Measurements from ENCODE around the gene PTPRQ. TPM values are rescaled to one million over a fixed set of nuclear protein-coding genes. Genes with fewer than 3 reads are reported as not detected.
A peak's percentile ranks its signal among the peaks of the same experiment; 100 is the strongest.

PTPRQ gene, protein sequence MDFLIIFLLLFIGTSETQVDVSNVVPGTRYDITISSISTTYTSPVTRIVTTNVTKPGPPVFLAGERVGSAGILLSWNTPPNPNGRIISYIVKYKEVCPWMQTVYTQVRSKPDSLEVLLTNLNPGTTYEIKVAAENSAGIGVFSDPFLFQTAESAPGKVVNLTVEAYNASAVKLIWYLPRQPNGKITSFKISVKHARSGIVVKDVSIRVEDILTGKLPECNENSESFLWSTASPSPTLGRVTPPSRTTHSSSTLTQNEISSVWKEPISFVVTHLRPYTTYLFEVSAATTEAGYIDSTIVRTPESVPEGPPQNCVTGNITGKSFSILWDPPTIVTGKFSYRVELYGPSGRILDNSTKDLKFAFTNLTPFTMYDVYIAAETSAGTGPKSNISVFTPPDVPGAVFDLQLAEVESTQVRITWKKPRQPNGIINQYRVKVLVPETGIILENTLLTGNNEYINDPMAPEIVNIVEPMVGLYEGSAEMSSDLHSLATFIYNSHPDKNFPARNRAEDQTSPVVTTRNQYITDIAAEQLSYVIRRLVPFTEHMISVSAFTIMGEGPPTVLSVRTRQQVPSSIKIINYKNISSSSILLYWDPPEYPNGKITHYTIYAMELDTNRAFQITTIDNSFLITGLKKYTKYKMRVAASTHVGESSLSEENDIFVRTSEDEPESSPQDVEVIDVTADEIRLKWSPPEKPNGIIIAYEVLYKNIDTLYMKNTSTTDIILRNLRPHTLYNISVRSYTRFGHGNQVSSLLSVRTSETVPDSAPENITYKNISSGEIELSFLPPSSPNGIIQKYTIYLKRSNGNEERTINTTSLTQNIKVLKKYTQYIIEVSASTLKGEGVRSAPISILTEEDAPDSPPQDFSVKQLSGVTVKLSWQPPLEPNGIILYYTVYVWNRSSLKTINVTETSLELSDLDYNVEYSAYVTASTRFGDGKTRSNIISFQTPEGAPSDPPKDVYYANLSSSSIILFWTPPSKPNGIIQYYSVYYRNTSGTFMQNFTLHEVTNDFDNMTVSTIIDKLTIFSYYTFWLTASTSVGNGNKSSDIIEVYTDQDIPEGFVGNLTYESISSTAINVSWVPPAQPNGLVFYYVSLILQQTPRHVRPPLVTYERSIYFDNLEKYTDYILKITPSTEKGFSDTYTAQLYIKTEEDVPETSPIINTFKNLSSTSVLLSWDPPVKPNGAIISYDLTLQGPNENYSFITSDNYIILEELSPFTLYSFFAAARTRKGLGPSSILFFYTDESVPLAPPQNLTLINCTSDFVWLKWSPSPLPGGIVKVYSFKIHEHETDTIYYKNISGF (N-terminal part only)
- 10 to 100 TPM; 15.0 to 32.7 (median 23.0) TPM for polyA plus RNA-seq (ENCODE audit: insufficient read length in 4 of 4)

DNA sequence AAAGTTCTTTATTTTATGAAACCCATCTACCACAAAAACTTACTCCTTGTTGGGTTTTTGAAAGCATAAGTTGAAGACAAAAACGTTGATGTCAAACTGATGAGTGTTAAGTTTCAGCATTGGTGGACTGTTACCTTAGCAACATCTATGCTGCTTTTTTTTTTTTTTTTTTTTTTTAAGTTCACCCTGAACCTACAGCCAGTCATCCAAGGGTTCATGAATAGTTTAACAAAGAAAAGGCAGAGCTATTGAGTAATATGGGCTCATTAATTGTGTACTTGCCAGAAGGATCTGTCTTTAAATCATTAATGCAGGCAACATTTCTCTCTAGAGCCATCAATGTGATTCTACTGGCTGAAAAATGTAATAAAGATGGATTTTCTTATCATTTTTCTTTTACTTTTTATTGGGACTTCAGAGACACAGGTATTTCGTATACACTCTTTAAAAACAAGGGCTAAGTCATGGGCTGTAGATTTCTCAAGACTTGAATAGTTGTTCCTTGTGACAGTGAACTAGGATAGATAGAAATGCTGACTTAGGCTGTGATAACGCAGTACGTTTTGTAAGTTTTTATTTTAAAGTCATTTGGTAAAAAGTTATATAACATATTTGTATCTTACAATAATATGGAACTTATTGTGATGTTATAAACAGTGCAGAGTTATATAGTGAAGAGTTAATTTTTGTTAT, at the start of gene PTPRQ:
Gene PTPRQ, plus strand, starts transcription at position 262 of the 693 bp plus-strand sequence. Its CDS starts 111 bp downstream, at position 373.
- no peak for DNase-seq (ENCODE audit: low read depth in 4 of 4, low spot score in 2 of 4)

GRCh38 chr12:80400571-80400991, 43.5 kb upstream of the PTPRQ start:
- no peak for DNase-seq (ENCODE audit: low read depth in 4 of 4, low spot score in 2 of 4)

DNA sequence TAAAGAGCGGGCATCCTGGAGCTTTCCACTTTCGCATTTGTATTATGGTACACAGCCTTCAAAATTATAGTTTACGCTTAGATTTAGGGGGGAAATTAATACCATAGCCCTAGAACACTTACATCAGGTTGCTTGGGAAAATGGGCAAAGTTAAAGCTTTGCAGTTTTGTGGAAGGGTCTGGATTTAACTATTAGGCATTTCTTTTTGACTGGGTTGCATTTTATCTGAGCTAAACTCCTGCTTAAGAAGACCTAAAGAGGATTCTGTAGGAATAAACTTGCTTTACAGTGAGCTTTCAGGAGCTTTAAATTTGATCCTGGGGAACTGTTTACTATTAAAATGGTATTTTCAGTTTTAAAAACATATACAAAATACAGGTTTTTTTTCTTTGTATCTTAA, 42.8 kb upstream of the PTPRQ start:
- DNase-seq (ENCODE audit: low read depth in 4 of 4, low spot score in 2 of 4), result no peak

GRCh38 chr12:80404629-80405028, 39.4 kb upstream of the PTPRQ start:
- DNase-seq (ENCODE audit: low read depth in 4 of 4, low spot score in 2 of 4), result no peak

GRCh38 chr12:80406253-80406652, 37.8 kb upstream of the PTPRQ start:
- no peak for DNase-seq (ENCODE audit: low read depth in 4 of 4, low spot score in 2 of 4)

DNA sequence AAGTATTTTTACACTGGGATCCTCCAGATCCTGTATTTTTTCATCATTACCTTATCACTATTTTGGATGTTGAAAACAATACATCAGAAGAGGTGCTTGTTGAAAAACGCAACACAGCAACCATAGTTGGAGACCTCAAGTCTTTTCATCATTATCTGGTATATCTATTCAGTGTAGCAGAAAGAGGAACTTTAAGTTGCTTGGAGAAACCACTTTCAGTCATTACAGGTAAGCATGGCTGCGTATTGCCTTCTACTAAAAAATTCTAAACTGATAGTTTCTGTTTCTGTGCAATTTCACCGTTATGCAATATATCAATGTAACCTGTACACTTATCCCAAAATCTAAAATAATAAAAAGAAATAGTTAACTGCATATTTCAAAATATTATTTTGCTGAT, 32.2 kb upstream of the PTPRQ start:
- DNase-seq (ENCODE audit: low read depth in 4 of 4, low spot score in 2 of 4), result no peak

DNA sequence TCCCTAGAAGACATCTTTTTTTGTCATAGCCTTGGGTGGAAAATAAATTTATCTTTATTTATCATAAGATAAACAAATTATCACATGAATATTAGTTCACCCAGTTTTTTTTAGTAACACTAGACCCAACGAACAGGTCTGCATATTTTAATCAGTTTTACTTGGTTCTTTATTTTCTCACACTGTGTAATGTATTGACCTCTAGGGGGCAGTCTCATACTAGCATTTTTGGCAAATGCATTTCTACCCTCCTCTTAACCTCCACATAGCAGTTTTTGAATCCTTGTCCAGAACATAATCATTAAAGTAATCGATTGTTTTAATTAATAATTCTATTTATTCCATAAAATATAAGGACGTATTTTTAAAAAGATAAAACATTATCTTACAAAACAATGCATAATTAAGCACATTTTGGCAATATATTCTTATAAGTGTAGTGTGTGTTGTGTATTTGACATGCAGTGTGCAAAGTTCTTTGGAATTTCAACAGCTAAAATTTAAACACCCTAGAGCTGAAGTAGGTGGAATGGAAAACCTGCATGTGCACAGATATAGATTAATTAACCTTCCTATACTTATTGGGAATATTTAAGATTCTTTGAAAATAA, 31.6 kb upstream of the PTPRQ start:
- DNase-seq (ENCODE audit: low read depth in 4 of 4, low spot score in 2 of 4), result peak in 2 of 4 donors; percentile 18 to 39

GRCh38 chr12:80413462-80413861, 30.6 kb upstream of the PTPRQ start:
- no peak for DNase-seq (ENCODE audit: low read depth in 4 of 4, low spot score in 2 of 4)

DNA sequence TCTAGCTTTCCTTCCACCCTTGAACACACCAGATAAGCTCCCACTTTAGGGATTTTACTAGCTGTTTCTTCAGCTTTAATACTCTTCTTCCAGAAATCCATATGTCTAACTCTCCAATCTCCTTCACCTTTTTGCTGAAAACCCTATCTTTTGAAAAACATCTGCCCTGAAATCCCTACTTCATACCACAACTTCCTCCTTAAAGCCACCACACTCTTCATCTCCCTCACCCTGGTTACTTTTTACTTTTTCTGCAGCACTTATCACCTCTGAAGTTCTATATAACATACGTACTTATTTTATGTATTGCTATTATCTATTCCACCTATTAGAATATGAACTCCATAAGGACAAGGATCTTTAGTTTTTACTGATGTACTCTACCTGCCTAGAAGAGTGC, 28.6 kb upstream of the PTPRQ start:
- DNase-seq (ENCODE audit: low read depth in 4 of 4, low spot score in 2 of 4), result no peak

GRCh38 chr12:80419644-80420043, 24.4 kb upstream of the PTPRQ start:
- DNase-seq (ENCODE audit: low read depth in 4 of 4, low spot score in 2 of 4), result no peak

DNA sequence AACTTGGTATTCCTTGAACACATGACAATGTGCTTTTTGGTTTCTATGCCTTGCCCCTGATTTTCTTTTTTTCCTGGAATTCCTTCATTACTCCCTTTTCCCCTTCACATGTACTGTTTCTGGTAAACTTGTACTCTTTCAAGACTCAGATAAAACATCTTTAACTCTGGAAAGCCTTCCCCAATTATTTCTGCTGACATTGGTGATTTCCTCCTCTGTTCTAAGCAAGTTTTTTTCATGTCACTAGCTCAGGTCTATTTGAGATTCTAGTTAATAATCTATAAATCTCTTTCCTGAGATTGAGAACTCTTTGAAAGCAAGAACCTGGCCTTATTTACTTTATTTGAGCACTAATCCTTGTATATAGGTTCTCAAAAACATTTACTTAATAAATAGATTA, 24.0 kb upstream of the PTPRQ start:
- no peak for DNase-seq (ENCODE audit: low read depth in 4 of 4, low spot score in 2 of 4)

GRCh38 chr12:80422550-80422949, 21.5 kb upstream of the PTPRQ start:
- DNase-seq (ENCODE audit: low read depth in 4 of 4, low spot score in 2 of 4), result no peak

DNA sequence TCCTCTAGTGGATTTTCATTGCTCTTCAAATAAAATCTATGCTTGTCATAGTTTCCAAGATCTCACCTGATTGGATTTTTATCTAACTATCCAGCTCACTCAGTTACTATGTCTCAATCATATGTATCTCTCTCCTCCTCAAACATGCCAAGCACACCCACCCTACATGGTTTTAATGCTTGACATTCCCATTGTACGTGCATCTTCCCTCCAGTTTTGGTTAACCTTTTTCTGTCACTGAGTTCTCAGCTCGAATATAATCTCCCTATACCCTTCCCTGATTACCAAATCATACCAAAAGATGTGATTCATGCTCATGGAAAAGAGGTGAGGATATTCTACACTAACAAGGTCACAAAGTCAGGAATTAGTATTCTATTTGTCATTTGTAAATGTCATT, 12.0 kb upstream of the PTPRQ start:
- DNase-seq (ENCODE audit: low read depth in 4 of 4, low spot score in 2 of 4), result no peak

- DNase-seq (ENCODE audit: low read depth in 4 of 4, low spot score in 2 of 4), result no peak
Measured at GRCh38 chr12:80441921-80442320, 2.1 kb upstream of the PTPRQ start.

GRCh38 chr12:80442426-80443222, 1.4 kb upstream of the PTPRQ start:
- DNase-seq (ENCODE audit: low read depth in 4 of 4, low spot score in 2 of 4), result no peak

GRCh38 chr12:80445083-80445793, 1.2 kb downstream of the PTPRQ start:
- no peak for DNase-seq (ENCODE audit: low read depth in 4 of 4, low spot score in 2 of 4)

GRCh38 chr12:80456513-80456912, 12.5 kb downstream of the PTPRQ start:
- no peak for DNase-seq (ENCODE audit: low read depth in 4 of 4, low spot score in 2 of 4)

GRCh38 chr12:80460972-80461371, 16.9 kb downstream of the PTPRQ start:
- no peak for DNase-seq (ENCODE audit: low read depth in 4 of 4, low spot score in 2 of 4)
